ENCODE measurements around the gene COX4I1. TPM values are rescaled to one million over a fixed set of nuclear protein-coding genes. Genes with fewer than 3 reads are reported as not detected.
"Not testable (repeated sequence)": the region's sequence is repeated elsewhere in the genome, so short reads cannot be mapped to it uniquely, and the experiment has no call there.

COX4I1 gene
- total and polyA plus RNA-seq, 3 donors from 2014 or later: 263 to 467 (median 334) TPM

DNA sequence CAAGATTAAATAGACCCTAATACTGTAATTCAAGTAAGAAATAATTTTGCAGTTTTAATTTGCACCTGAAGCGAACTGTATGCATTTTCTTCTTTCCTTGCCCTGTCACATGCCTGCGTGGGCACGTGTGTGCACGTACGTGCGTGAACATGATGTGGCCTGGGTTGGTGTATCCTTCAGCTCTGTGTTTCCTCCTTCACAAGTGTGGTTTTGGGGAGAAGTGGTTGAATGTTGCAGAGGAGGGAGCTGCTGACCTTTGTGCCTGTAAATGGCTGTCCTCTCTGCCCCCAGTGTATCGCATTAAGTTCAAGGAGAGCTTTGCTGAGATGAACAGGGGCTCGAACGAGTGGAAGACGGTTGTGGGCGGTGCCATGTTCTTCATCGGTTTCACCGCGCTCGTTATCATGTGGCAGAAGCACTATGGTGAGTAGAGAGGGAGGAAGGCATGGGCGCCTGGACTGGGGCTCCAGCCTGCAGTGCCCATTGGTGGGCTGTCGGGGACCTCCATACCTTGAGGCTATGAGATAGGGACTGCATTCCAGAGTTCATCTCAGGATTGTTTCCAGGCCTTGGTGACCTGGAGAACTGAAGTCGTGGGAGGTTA lies 6.0 kb downstream of the COX4I1 start:
- TF ChIP-seq POLR2A (IDR thresholded peaks at IDR 0.05): no peak
- TF ChIP-seq, protein P1, sequence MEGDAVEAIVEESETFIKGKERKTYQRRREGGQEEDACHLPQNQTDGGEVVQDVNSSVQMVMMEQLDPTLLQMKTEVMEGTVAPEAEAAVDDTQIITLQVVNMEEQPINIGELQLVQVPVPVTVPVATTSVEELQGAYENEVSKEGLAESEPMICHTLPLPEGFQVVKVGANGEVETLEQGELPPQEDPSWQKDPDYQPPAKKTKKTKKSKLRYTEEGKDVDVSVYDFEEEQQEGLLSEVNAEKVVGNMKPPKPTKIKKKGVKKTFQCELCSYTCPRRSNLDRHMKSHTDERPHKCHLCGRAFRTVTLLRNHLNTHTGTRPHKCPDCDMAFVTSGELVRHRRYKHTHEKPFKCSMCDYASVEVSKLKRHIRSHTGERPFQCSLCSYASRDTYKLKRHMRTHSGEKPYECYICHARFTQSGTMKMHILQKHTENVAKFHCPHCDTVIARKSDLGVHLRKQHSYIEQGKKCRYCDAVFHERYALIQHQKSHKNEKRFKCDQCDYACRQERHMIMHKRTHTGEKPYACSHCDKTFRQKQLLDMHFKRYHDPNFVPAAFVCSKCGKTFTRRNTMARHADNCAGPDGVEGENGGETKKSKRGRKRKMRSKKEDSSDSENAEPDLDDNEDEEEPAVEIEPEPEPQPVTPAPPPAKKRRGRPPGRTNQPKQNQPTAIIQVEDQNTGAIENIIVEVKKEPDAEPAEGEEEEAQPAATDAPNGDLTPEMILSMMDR (IDR thresholded peaks at IDR 0.05): no peak
- no peak for DNase-seq
- intact Hi-C loops (cut with DNase I; ENCODE audit: low total_unique reads): no loop called here
- Histone ChIP-seq H3K4me1 (no peaks in the 10 kb centered on the region), H3K27ac (no peak overlapping the region), H3K9me3 (no peaks in the 10 kb centered on the region), H3K27me3 (no peaks in the 10 kb centered on the region), H3K4me3 (no peak overlapping the region), H3K36me3 (ENCODE audit: low read depth, missing control alignments) (no peaks in the 10 kb centered on the region)
- 83 to 88% methylated on average over 16 to 18 of the region's 18 CpGs for WGBS, 2 donors

DNA sequence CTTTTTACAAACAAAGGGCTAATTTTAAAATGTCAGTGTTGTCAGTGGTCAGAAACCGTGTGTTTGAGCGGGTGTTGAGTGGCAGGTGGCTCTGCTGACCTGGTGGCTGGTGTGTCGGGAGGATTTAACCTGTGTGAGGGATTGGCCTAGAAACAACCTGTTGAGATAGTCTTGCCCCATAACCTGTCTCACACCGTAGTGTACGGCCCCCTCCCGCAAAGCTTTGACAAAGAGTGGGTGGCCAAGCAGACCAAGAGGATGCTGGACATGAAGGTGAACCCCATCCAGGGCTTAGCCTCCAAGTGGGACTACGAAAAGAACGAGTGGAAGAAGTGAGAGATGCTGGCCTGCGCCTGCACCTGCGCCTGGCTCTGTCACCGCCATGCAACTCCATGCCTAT lies 7.0 kb downstream of the COX4I1 start:
- TF ChIP-seq, protein P1 (IDR thresholded peaks at IDR 0.05): no peak
- TF ChIP-seq POLR2A (IDR thresholded peaks at IDR 0.05): no peak
- intact Hi-C loops (cut with DNase I; ENCODE audit: low total_unique reads): no loop called here
- Histone ChIP-seq H3K36me3 (ENCODE audit: low read depth, missing control alignments) (no peaks in the 10 kb centered on the region), H3K27me3 (no peaks in the 10 kb centered on the region), H3K27ac (no peak overlapping the region), H3K4me3 (no peak overlapping the region), H3K9me3 (no peaks in the 10 kb centered on the region), H3K4me1 (no peaks in the 10 kb centered on the region)
- DNase-seq: no peak
- WGBS, 2 donors: 95% methylated on average over 11 of the region's 11 CpGs

DNA sequence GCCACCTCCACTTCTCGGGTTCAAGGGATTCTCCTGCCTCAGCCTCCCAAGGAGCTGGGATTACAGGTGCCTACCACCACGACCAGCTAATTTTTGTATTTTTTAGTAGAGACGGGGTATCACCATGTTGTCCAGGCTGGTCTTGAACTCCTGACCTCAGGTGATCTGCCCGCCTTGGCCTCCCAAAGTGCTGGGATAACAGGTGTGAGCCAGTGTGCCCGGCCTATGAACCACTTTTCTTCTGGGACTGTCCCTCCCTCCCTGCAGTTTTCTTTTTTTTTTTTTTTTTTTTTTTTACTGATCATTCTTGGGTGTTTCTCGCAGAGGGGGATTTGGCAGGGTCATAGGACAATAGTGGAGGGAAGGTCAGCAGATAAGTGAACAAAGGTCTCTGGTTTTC lies 7.8 kb downstream of the COX4I1 start:
- H3K27me3 ChIP-seq; H3K4me1 ChIP-seq; intact Hi-C loops (cut with DNase I; ENCODE audit: low total_unique reads); H3K9me3 ChIP-seq; H3K4me3 ChIP-seq; H3K27ac ChIP-seq; H3K36me3 ChIP-seq (ENCODE audit: low read depth, missing control alignments); DNase-seq: not testable (repeated sequence)
- WGBS, 2 donors: 83 to 97% methylated on average over 5 of the region's 6 CpGs

DNA sequence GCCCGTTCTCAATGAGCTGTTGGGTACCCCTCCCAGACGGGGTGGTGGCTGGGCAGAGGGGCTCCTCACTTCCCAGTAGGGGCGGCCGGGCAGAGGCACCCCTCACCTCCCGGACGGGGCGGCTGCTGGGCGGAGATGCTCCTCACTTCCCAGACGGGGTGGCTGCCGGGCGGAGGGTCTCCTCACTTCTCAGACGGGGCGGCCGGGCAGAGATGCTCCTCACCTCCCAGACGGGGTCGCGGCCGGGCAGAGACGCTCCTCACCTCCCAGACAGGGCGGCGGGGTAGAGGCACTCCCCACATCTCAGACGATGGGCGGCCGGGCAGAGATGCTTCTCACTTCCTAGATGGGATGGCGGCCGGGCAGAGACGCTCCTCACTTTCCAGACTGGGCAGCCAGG lies 8.6 kb downstream of the COX4I1 start:
- H3K27ac ChIP-seq; H3K36me3 ChIP-seq (ENCODE audit: low read depth, missing control alignments); H3K9me3 ChIP-seq; intact Hi-C loops (cut with DNase I; ENCODE audit: low total_unique reads); DNase-seq; H3K4me1 ChIP-seq; H3K27me3 ChIP-seq; H3K4me3 ChIP-seq: not testable (repeated sequence)
- WGBS, 2 donors: 100% methylated on average over 3 to 9 of the region's 27 CpGs

DNA sequence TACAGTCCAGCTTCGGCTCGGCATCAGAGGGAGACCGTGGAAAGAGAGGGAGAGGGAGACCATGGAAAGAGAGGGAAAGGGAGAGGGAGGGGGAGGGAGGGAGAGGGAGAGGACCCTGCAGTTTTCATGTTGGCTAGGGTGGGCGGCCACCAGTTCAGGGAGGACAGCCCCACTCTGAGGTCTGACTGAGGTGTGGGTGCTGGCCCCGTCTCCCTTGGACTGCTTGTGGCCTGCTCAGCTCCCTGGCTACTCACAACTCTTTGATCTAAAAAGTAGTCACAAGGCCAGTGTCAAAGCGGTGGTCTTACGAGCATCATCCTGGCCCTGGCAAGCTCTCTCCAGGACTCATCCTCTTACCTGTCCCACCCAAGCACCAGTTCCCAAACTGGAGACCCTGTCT lies 9.4 kb downstream of the COX4I1 start:
- intact Hi-C loops (cut with DNase I; ENCODE audit: low total_unique reads): no loop called here
- TF ChIP-seq POLR2A (IDR thresholded peaks at IDR 0.05): no peak
- TF ChIP-seq, protein P1 (IDR thresholded peaks at IDR 0.05): no peak
- Histone ChIP-seq H3K36me3 (ENCODE audit: low read depth, missing control alignments) (no peaks in the 10 kb centered on the region), H3K9me3 (no peaks in the 10 kb centered on the region), H3K4me3 (no peak overlapping the region), H3K27me3 (no peaks in the 10 kb centered on the region), H3K4me1 (no peaks in the 10 kb centered on the region), H3K27ac (no peak overlapping the region)
- WGBS, 2 donors: 96 to 99% methylated on average over 7 of the region's 7 CpGs
- no peak for DNase-seq

DNA sequence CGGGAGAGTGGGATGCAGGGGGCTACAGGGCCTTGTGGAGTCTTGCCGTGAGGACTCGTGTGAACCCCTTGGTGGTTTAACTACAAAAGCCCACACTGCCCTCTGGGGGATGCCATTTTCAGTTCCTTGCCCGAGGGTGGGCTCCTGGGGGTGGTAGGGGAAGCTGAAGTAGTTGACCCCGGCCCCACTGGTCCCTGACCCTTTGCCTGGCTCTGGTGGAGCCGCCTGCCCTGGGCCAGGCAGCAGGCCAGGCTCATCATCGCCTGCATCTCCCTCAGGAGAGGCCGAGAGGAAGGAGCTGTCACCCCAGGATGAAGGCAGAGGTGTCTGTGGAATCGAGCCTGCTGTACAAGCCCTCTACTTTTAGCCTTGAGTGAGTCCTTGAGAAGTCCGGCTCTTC lies 10.2 kb downstream of the COX4I1 start:
- no peak for DNase-seq
- no peaks in the 10 kb centered on the region for H3K27me3 ChIP-seq
- no peak overlapping the region for H3K27ac ChIP-seq
- H3K9me3 ChIP-seq: no peaks in the 10 kb centered on the region
- H3K36me3 ChIP-seq (ENCODE audit: low read depth, missing control alignments): no peaks in the 10 kb centered on the region
- H3K4me3 ChIP-seq: no peak overlapping the region
- 48 to 60% methylated on average over 2 to 10 of the region's 10 CpGs for WGBS, 2 donors
- intact Hi-C loops (cut with DNase I; ENCODE audit: low total_unique reads): no loop called here
- TF ChIP-seq, protein P1 (IDR thresholded peaks at IDR 0.05): no peak
- no peak for TF ChIP-seq POLR2A (IDR thresholded peaks at IDR 0.05)
- H3K4me1 ChIP-seq: no peaks in the 10 kb centered on the region
